Measurements from ENCODE around the gene ADAM33. TPM values are rescaled to one million over a fixed set of nuclear protein-coding genes. Genes with fewer than 3 reads are reported as not detected.

The ADAM33 gene
- total and polyA plus RNA-seq, 2 donors (not counting 1 experiment from before 2014, with no cell fraction given): not detected

- H3K4me1 Mint-ChIP-seq: no peaks in the 10 kb centered on the region
- intact Hi-C loops (cut with micrococcal nuclease): no loop called here
- POLR2A ChIA-PET: no interaction called here
- Histone ChIP-seq H3K27ac (ENCODE audit: low read length in 2 of 2) (no peak overlapping the region), H2AFZ (ENCODE audit: insufficient read depth, low read depth, low read length, poor library complexity, severe bottlenecking) (no peak overlapping the region), H3K79me2 (ENCODE audit: control insufficient read depth, insufficient read depth, low read length) (no peaks in the 10 kb centered on the region), H3K4me3 (ENCODE audit: control extremely low read depth in 1 of 5, extremely low read depth in 1 of 5, insufficient read depth in 1 of 5, low read depth in 2 of 5, low read length in 4 of 5) (no peak overlapping the region), H3K4me1 (ENCODE audit: control insufficient read depth in 2 of 2, insufficient read depth in 2 of 2, low read length in 2 of 2) (no peaks in the 10 kb centered on the region), H3K9me3 (ENCODE audit: control extremely low read depth in 1 of 3, control insufficient read depth in 2 of 3, insufficient read depth in 1 of 3, low read length in 2 of 3) (peaks cover 0 to 10% (median 0%) of the 10 kb centered on the region in 3 donors), H3K9ac (ENCODE audit: low read length) (no peak overlapping the region), H4K20me1 (ENCODE audit: control insufficient read depth, insufficient read depth, low read length, poor library complexity, severe bottlenecking) (no peaks in the 10 kb centered on the region), H3K27me3 (replicated peaks in 1 of 4; ENCODE audit: control extremely low read depth in 1 of 4, control insufficient read depth in 3 of 4, insufficient read depth in 4 of 4, low read length in 3 of 4) (no peaks in the 10 kb centered on the region), H3K36me3 (replicated peaks in 1 of 2; ENCODE audit: control extremely low read depth in 1 of 2, control insufficient read depth in 1 of 2, extremely low read depth in 1 of 2, insufficient read depth in 2 of 2, low read length in 1 of 2) (no peaks in the 10 kb centered on the region), H3K4me2 (replicated peaks; ENCODE audit: low read depth, low read length, poor library complexity, severe bottlenecking) (no peak overlapping the region)
- no peak overlapping the region for H3K4me3 Mint-ChIP-seq
- no peaks in the 10 kb centered on the region for H3K9me3 Mint-ChIP-seq (ENCODE audit: insufficient read depth)
- no peak for ATAC-seq (ENCODE audit: low read depth)
- no peak for TF ChIP-seq CTCF (IDR thresholded peaks at IDR 0.05)
- no peak for TF ChIP-seq EZH2 (IDR thresholded peaks at IDR 0.05; ENCODE audit: borderline replicate concordance, insufficient read depth, low read depth, low read length, poor library complexity, severe bottlenecking)
- no peak for DNase-seq
- CTCF ChIA-PET: interaction anchor here (0.7 to 0.9 kb wide), 2 partner anchors 9 to 1592 kb away, joined by 3 read pairs; no protein-coding TSS in a partner anchor
- 83% methylated on average over 11 of the region's 13 CpGs for WGBS (ENCODE audit: insufficient coverage)
- H3K27ac Mint-ChIP-seq: no peak overlapping the region
- H3K27me3 Mint-ChIP-seq: peaks cover 3% of the 10 kb centered on the region
These were observed 19.5 kb upstream of the ADAM33 start for GRCh38 chr20:3701061-3701998.

GRCh38 chr20:3699037-3699436 lies 17.2 kb upstream of the ADAM33 start:
- Histone ChIP-seq H3K4me1 (ENCODE audit: control insufficient read depth in 2 of 2, insufficient read depth in 2 of 2, low read length in 2 of 2) (no peaks in the 10 kb centered on the region), H3K27me3 (replicated peaks in 1 of 4; ENCODE audit: control extremely low read depth in 1 of 4, control insufficient read depth in 3 of 4, insufficient read depth in 4 of 4, low read length in 3 of 4) (no peaks in the 10 kb centered on the region), H3K4me3 (ENCODE audit: control extremely low read depth in 1 of 5, extremely low read depth in 1 of 5, insufficient read depth in 1 of 5, low read depth in 2 of 5, low read length in 4 of 5) (no peak overlapping the region), H3K9ac (ENCODE audit: low read length) (no peak overlapping the region), H3K36me3 (replicated peaks in 1 of 2; ENCODE audit: control extremely low read depth in 1 of 2, control insufficient read depth in 1 of 2, extremely low read depth in 1 of 2, insufficient read depth in 2 of 2, low read length in 1 of 2) (no peaks in the 10 kb centered on the region), H4K20me1 (ENCODE audit: control insufficient read depth, insufficient read depth, low read length, poor library complexity, severe bottlenecking) (no peaks in the 10 kb centered on the region), H3K9me3 (ENCODE audit: control extremely low read depth in 1 of 3, control insufficient read depth in 2 of 3, insufficient read depth in 1 of 3, low read length in 2 of 3) (peaks cover 0 to 12% (median 0%) of the 10 kb centered on the region in 3 donors), H3K4me2 (replicated peaks; ENCODE audit: low read depth, low read length, poor library complexity, severe bottlenecking) (no peak overlapping the region), H2AFZ (ENCODE audit: insufficient read depth, low read depth, low read length, poor library complexity, severe bottlenecking) (no peak overlapping the region), H3K79me2 (ENCODE audit: control insufficient read depth, insufficient read depth, low read length) (no peaks in the 10 kb centered on the region), H3K27ac (ENCODE audit: low read length in 2 of 2) (no peak overlapping the region)
- no peak for TF ChIP-seq EZH2 (IDR thresholded peaks at IDR 0.05; ENCODE audit: borderline replicate concordance, insufficient read depth, low read depth, low read length, poor library complexity, severe bottlenecking)
- ATAC-seq (ENCODE audit: low read depth): no peak
- ChIA-PET CTCF (no interaction called here), POLR2A (no interaction called here)
- H3K4me3 Mint-ChIP-seq: no peak overlapping the region
- WGBS (ENCODE audit: insufficient coverage): 96% methylated on average over 15 of the region's 16 CpGs
- no peaks in the 10 kb centered on the region for H3K9me3 Mint-ChIP-seq (ENCODE audit: insufficient read depth)
- peaks cover 1% of the 10 kb centered on the region for H3K27me3 Mint-ChIP-seq
- H3K27ac Mint-ChIP-seq: no peak overlapping the region
- DNase-seq: no peak
- intact Hi-C loops (cut with micrococcal nuclease): no loop called here
- H3K4me1 Mint-ChIP-seq: no peaks in the 10 kb centered on the region

Data from B cell (primary cell).